ENCODE data around the gene CYP3A7.
"Not testable (repeated sequence)": the region's sequence is repeated elsewhere in the genome, so short reads cannot be mapped to it uniquely, and the experiment has no call there.

The CYP3A7 gene

DNA sequence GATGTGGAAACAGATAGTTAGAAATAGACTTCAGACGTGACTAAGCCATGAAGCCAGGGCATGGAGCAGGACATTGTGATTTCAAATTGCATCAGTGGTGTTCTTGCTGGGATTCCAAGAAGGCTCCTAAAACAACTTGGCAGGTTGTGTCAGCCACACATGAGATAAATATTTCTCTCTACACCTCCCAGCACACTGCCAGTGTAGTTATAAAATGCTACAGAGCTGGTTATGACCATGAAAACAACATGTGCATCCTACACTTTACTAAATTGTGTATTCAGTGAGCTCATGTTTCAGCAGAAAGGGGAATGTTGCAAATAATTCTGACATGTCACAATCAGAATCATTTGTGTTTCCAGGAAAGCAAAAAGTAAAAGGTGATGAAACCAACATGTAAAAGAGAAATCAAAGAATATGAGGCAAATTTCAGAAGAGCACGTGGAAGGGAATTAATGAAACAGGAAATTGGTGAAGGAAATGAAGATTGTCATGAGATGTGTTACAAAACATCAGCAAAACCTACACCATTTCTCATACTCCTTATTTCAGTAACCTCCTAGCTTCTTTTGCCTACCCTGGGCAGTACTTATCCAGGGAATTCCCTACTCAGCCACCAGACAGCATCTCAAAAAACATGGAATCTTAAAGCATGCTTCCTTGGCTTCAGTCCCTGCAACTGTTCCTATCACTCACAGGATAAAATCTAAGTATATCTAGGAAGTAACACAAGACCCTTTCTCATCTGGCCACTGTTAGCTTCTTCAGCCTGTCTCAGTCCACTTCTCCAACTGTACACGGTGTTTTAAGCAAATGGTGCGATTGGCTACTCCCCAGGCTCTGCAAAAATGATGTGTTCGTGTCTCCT, 5.8 kb upstream of the CYP3A7 start:
- DNase-seq: no peak

DNA sequence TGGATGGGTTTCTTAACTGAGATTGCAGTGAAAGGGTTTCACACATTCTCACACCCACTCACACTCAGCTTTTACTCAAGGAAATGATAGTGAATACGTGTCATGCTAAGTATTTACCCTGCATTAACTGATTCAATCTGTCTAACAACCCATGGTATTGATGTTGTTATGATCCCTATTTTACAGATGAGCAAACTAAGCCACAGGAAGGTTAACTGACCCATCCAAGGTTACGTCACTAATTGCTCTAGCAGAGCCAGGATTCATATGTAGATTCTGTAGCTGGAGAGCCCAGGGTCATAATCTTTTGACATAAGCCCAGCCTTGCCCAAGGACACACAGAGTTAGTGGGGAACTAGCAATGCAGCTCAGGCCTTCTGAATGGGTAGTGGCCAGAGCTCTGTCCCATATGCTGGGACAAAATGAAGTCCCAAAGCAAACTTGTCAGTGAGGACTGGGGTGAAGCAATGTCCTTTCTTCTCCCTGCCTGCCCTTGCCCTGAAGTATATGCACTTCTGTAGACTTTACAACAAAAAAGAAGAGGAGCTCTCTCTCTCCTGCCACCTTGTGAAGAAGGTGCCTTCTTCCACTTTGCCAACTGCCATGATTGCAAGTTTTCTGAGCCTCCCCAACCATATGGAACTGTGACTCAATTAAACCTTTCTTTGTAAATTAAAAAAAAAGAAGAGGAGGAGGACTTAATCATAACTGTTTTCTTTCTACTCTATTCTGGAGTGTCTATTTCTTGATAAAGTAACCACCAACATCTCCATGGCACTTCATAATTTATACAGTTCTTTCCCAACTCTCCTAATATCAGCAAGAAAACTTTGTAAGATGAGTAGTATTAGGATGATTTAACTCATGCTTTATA, 4.9 kb upstream of the CYP3A7 start:
- DNase-seq: no peak

DNA sequence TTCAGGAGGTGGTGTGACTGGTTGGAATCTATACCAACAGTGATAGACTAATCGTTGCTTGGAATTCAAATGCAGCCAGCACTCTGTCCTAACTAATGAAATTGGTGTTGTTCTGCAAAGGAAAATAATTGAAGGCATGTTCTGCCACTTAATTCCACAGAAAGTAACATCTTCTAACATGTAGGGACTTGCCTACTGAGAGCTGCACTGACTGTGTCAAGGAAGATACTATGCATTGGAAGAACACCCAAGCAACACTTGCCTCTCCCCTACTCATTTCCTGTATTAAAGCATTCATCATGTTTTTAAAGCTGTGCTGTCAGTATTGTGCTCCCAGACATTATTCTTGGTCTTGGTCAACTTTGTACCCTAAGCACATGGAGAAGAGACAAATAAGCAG, 2.7 kb upstream of the CYP3A7 start:
- DNase-seq: no peak

DNA sequence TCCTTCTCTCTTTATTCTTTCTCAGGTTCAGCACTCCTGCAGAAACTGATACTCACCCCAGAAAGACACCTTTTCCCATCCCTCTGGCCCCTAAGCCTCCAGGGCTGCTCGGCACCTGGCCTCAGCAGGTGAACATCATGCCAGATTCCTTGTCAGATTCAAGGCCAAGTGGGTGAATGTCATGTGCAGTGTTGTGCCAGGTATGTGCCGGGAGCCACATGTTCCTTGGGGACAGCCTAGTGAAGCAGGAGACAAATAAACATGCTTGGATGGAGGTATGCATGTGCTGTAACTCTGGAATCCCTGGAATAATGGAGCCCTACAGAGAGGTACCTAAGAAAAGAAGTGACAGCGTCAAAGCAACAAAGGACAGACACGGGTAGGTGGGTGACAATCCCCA, 1.7 kb upstream of the CYP3A7 start:
- DNase-seq: not testable (repeated sequence)

DNA sequence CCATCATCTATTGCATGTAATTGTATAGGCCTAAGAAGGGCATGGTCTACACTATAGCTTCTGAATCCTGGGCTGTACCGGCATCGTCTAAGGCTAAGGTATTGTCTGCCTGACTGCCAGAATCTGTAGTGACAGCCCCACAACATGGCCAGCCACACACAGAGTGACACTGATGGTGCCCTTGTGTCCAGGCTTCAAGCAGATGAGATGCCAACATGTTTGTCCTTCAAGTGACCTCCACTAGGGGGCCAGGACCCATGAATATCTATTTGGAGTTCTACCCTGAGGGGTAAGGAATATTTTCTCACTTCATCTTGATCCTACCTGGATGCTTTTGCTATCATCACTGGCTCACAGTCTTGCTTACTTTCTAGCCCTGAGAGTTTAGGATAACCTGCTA, 1.5 kb downstream of the CYP3A7 start:
- DNase-seq: no peak

DNA sequence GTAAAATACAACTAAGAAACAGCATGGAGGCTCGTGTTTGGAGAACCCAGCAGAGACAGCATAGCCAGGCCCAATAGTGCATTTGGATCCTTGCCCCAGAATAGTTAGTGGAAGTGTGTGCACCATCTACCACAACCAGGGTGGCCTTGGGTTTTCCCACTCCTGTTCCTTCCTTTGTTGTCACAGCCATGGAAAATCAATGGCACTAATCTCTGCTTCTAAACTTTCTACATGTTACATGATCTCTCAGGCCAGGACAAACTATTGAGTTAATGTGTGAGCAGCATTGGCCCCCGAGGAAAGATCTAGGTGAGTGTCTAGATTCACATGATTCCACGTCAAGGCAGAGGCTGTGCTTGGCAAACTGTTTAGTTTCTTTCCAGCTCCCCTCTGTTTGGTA, 2.0 kb downstream of the CYP3A7 start:
- no peak for DNase-seq

DNA sequence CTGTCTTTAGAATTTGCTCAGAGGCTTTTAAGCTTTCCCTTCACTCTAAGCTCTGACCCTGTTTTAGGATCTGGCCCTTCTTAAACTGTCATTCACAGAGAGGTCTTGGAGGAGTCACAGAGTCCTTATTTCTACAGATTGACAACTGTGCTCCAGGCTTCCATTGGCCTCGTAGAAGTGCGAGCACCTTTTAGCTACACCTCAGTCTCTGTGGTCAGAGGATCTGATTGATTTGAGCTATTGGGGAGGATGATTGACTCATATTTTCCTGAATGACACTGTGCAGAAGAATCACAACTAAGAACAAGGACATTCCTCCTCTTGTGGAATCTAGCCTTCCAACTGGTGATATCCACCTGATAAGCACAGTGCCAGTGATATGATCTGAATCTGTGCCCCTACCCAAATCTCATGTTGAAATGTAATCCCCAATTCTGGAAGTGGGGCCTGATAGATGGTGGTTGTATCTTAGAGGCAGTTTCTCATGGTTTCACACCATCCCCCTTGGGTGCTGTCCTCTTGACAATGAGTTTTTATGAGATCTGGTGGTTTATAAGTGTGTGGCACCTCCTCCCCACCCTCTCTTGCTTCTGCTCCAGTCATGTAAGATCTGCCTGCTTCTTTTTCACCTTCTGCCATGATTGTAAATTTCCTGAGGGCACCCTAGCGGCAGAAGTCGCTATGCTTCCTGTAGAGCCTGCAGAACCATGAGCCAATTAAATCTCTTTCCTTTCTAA, 3.2 kb downstream of the CYP3A7 start:
- no peak for DNase-seq

DNA sequence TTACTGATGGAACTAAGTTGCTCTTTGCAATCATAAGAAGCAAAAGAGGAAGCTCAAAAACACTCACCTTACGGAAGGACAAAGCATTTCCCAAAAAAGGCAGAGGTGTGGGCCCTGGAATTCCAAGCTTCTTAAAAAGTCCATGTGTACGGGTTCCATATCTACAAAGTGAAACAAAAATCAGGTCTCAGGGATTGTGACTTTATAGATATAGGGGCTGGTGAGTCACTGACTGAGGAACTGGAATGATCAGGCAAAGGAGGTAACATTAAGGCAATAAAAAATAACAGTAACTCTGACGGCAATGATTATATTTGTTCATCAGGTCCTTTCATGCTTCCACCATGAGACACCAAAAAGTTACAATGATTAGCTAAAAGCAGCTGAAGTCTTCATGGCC, 4.0 kb downstream of the CYP3A7 start:
- no peak for DNase-seq

DNA sequence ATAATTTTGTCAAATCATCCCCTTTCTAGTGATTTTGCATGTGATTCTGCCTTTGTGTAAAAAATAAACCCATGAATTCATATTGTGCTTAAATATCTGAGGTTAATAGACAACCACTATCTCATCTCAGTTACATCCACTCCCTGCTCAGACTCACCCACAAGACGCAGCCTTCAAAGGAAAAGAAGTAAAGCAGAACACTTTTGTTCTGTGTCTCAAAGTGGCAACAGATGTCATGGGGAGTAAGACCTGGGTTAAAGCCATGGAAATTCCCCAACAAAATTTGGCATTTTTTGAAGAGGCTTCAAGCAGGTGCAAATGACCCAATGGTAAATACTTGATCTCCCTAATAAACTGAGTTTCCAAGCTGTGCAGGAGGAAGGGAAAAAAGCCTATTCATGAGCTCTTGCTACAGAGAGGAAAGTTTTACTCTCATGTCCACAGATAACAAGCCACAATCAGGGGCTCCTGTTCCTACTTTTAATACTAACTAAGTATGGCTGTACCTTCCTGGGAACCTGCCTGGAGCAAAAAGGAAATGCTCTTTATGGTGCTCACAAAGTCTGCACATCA, 4.7 kb downstream of the CYP3A7 start:
- DNase-seq: no peak

DNA sequence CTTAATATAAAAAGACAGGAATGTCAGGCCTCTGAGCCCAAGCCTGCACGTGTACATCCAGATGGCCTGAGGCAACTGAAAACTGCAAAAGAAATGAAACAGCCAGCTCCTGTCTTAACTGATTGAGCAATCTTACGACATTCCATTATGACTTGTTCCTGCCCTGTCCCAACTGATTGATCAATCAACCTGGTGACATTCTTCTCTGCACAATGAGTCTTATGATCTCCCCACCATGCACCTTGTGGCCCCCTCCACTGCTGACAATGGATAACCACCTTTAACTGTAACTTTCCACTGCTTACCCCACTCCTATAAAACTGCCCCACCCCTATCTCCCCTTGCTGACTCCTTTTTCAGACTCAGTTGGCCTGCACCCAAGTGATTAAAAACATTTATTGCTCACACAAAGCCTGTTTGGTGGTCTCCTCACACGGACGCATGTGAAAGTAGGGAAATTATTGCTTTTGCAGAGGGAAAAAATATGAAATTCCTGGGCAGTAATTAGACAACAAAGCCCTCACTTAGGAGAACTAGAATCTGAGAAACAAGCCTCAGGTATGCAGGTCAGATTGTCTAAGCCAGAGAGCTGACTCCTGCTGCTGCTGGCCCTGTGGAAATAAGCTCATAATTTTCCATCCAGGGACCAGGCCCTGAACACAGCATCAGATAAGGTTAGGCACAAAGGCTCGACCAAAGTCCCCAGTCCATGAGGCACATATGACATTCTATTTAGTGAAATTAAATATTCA, 5.3 kb downstream of the CYP3A7 start:
- DNase-seq: no peak

DNA sequence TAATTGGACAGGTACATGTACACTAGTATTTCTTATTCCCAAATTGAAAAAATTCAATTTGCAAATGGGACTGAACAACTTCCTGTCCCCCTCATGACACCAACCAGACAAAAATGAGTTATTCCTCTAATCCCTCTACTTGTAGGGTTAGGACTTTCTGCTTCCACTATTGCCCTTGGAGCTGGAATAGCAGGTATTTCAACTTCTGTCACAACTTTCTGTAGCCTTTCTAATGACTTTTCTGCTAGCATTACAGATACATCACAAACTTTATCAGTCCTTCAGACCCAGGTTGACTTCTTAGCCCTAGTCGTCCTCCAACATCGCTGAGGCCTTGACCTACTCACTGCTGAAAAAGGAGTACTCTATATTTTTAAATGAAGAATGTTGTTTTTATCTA, 6.4 kb downstream of the CYP3A7 start:
- no peak for DNase-seq

DNA sequence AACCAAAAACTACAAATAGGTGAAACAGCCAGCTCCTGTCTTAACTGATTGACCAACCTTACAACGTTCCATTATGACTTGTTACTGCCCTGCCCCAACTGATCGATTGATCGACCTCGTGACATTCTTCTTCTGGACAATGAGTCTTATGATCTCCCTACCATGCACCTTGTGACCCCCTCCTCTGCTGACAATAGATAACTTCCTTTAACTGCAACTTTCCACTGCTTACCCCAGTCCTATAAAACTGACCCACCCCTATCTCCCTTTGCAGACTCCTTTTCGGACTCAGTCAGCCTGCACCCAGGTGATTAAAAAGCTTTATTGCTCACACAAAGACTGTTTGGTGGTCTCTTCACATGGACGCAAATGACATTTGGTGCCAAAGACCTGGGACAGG, 11.8 kb downstream of the CYP3A7 start:
- DNase-seq: not testable (repeated sequence)

DNA sequence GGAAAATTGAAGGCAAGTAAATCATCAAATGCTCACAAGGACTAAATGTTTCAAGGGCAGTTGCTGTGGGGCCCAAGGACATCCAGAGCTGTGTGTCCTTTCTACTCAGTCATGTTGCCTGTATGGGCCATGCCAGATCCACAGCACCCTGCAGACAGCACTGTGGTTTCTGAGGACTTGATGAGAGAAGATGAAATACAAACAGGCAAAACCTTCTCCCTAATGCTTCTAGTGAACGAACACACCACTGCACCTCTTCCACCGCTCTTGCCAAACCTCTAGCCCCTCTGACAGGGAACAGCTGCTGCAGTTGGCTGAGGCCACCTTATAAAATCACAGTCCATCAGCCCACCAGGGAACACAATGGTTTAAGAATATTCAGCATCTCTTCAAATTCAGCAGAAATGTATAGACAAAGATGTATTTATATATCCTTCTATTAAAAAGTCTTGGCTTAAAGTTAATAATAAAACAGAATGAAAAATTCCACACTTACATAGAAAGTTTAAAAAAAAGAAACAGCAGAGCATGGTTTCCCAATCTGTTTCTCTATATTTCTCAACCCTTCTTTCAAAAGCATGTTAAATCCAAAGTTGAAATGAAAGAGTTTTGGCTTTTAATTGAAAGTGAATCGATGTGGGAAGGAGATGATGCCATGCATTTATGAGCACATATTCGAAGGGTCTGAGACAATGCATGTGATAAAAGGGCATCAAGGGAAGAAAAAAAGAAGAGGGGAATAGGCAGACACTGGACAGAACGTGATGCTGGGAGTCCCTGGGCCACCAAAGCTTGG, 14.0 kb downstream of the CYP3A7 start:
- DNase-seq: no peak

DNA sequence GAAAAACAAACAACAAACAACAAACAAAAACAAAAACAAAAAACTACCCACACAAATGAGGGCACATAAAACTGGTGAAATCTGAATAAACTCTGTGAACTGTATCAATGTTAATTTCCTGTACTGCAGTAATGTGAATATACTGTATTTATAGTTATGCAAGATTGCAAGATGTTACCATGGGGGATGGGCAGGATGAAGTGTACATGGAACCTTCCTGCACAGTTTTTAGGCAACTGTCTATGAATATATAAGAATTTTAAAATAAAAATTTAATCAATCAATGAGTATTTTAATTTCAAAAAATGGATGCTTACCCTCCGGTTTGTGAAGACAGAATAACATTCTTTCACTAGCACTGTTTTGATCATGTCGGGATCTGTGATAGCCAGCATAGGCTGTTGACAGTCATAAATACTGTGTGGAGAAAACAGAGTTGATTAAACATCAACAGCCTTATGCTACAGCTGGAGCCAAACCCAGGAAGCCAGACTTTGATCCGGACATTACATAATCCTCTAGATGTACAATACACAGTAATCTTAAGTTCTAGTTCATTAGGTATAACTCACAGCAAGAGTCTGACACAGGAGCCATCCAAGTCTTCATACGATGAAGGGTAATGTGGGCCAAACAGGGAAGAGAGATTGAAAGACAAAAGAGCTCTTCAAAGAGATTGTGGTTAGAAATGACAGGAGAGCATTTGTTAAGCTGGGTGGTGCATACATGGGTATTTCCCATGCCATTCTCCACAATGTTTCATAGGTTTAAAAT, 14.8 kb downstream of the CYP3A7 start:
- DNase-seq: no peak

DNA sequence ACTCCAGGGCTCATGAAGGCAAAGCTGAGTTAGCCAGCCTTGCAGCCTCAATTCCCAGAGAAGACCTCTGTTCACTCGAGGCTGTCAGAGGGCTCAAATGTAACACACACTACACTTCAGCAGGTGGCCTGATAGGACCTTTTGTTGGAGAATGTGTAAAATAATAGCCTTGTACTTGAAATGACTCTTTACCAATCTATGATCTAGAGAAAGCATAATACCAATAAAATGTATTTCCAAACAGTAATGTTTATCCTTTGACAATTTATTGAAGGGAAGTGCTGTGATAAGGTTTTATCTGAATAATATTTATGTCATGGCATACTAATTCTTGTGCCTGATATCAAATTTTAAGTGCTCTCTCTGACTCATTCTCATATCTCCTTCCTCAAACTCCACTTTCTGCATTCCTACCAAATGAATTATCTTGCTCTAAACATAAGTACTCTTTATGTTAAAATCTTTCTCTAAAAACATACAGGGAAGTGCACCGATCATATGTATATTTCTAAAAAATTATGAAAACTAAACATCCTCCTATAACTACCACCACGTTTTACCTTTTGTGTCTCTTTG, 20.9 kb downstream of the CYP3A7 start:
- no peak for DNase-seq

DNA sequence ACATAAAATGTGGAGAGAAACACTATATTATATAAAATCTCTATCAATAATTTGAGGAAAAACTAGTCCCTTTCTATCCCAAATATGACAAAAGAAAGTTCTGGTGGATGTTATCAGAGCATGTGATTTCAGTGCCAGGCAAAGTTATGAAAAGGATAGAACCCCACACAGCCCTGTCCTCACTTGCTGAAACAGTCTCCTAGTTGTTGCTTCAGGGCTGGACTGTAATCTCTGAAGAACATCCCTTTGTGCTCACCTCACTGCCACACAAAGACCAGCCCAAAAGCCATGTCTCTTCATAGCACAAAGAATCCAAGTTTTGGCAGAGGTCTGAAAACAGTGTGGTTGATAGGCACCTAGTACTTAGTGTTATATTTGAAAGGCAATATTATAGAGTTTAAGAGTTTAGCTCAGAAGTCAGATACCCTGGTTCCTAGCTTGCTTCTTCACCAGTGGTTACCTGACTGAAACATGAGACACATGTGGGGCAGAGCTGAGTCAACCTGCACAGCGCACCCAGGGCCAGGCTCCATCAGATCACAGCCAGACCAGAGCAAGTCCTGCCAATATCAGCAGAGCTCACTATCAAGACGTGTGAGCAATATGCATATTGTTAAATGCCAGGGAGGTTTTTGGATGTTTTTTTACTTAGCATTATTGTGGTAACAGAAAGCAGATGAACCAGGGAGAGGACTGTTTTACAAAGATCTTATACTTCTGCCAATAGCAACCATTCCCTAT, 25.0 kb downstream of the CYP3A7 start:
- DNase-seq: no peak

DNA sequence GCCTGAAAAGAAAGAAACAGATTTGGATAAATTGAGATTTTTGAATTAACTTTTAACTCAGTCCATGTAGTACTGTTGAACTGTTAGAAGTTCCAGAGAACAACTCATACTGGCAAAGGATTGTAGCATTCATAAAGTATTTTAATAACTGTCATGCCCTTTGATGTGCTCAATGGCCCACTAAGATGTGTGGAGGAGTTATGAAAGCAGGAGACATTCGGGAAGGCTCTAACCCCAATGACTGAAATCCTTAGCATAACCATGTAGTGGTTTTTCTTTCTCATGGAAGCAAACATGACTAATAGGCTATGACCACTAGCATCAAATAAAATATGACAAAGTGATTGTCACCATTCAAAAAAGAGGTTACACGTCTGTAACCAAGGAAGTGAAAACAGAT, 25.7 kb downstream of the CYP3A7 start:
- DNase-seq: no peak

DNA sequence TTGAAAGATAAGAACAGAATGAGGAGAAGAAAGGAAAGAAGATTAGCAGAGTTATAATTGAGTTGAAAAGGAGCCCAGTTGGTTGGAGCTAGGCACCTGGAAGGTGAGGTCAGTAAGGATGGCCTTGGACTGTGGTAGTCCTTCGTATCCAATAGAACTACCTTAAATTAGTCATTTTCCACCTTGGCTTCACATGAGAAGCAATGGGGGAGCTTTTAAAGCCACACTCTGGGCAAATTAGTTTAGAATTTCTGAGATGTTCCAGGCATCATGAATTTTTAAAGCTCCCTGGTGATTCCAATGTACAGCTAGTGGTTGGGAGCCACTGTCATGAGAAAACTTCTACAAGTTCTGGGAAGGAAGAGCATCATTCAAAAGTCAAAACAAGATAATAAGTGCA, 27.9 kb downstream of the CYP3A7 start:
- DNase-seq: no peak

DNA sequence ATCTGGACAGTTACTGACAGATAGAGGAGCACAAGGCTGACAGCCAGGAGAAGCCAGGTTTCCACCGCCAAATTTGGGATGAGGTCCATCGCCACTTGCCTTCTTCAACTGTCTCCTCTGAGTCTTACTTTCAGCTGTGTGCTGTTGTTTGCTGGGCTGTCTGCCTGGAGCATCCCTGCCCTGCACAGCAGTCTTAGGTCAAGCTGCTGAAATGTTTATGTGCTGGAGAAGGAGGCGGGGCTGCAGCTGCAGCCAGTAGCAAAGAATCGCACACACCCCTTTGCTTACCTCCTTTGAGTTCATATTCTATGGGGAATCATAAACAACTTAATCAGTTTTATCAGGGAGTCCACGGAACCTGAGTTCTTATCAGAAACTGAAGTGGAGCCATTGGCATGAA, 35.0 kb downstream of the CYP3A7 start:
- DNase-seq: no peak
